Measurements from ENCODE around the gene RTL10.

The RTL10 gene

DNA sequence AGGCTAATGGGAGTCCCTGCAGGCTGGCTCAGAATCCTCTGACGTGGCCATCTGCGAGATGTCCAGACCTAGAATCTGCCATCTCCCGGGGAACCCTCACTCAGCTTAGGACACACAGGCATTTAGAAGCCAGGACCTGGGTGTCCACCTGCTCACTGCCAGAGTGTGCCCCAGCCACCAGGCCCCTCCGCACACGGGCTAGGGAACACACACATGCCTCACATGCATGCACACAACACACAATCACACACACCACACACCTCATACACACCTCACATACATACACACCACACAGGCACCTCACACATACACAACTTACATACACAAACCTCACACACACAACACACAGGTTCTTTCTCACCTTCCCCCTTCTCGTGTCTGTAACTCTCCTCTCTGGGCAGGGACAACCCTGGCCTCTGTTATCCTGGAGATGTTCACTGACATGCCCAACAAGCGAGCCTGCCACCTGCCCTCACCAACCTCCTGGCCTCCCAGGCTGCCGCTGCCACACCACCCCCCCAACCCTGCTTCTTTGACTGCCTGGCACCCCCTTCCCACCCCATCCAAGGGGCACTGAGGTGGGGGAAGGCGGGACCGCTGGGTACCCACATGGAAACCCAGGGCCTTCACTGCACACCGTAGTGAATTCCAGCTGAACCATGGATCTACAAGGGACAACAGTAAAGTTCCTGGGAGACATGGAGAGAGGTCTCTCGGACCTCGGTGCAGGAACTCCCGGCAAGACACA, 38.1 kb downstream of the RTL10 start:
- Histone ChIP-seq H3K27ac (ENCODE audit: low read length) (peak overlapping the region; percentile 45; the same call in 1 of the 2 replicates), H3K4me1 (ENCODE audit: insufficient read depth, low read length) (no peaks in the 10 kb centered on the region), H3K36me3 (ENCODE audit: insufficient read depth, low read length) (peaks cover 69% of the 10 kb centered on the region), H3K9me3 (ENCODE audit: insufficient read depth, low read length, severe bottlenecking) (no peaks in the 10 kb centered on the region), H3K4me2 (ENCODE audit: insufficient read depth, low read length) (no peak overlapping the region), H3K9ac (ENCODE audit: low read depth, low read length) (no peak overlapping the region), H3K27me3 (ENCODE audit: insufficient read depth, low read length, poor library complexity) (no peaks in the 10 kb centered on the region), H4K20me1 (ENCODE audit: insufficient read depth, low read length) (peaks cover 33% of the 10 kb centered on the region), H3K4me3 (ENCODE audit: low read depth in 1 of 2, low read length in 2 of 2) (no peak overlapping the region), H2AFZ (ENCODE audit: low read depth, low read length) (no peak overlapping the region), H3K79me2 (ENCODE audit: insufficient read depth, low read length) (no peaks in the 10 kb centered on the region)
- TF ChIP-seq, protein P1, sequence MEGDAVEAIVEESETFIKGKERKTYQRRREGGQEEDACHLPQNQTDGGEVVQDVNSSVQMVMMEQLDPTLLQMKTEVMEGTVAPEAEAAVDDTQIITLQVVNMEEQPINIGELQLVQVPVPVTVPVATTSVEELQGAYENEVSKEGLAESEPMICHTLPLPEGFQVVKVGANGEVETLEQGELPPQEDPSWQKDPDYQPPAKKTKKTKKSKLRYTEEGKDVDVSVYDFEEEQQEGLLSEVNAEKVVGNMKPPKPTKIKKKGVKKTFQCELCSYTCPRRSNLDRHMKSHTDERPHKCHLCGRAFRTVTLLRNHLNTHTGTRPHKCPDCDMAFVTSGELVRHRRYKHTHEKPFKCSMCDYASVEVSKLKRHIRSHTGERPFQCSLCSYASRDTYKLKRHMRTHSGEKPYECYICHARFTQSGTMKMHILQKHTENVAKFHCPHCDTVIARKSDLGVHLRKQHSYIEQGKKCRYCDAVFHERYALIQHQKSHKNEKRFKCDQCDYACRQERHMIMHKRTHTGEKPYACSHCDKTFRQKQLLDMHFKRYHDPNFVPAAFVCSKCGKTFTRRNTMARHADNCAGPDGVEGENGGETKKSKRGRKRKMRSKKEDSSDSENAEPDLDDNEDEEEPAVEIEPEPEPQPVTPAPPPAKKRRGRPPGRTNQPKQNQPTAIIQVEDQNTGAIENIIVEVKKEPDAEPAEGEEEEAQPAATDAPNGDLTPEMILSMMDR (IDR thresholded peaks at IDR 0.05; ENCODE audit: borderline replicate concordance, extremely low read depth, low read length, poor library complexity, severe bottlenecking): no peak
- no peak for TF ChIP-seq EZH2 (IDR thresholded peaks at IDR 0.05; ENCODE audit: borderline replicate concordance, low read depth, low read length, severe bottlenecking)
- DNase-seq (no peak), ATAC-seq (ENCODE audit: insufficient read depth, low read depth) (no peak)

DNA sequence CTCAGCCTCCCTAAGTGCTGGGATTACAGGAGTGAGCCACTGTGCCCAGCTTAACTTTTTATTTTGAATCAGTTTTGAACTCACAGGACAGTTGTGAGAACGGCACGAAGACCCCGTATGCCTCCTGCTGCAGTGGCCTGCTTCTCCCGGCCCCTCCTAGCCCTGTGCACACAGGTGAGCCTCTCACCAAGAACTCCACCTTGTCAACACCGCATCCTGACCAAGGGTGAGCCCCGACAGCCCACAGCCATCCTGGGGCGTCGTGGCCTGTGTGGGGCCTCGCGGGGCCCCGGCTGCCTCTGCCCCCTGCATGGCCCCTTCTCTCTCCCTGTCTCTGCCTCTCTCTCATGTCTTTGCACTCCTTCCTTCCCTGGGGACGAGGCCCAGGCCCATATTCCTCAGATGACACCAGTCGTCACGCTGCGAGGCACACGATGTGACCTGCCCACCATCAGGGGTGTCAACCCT, 38.8 kb downstream of the RTL10 start:
- Histone ChIP-seq H4K20me1 (ENCODE audit: insufficient read depth, low read length) (peaks cover 27% of the 10 kb centered on the region), H2AFZ (ENCODE audit: low read depth, low read length) (no peak overlapping the region), H3K4me3 (ENCODE audit: low read depth in 1 of 2, low read length in 2 of 2) (no peak overlapping the region), H3K79me2 (ENCODE audit: insufficient read depth, low read length) (no peaks in the 10 kb centered on the region), H3K9me3 (ENCODE audit: insufficient read depth, low read length, severe bottlenecking) (no peaks in the 10 kb centered on the region), H3K36me3 (ENCODE audit: insufficient read depth, low read length) (peaks cover 67% of the 10 kb centered on the region), H3K9ac (ENCODE audit: low read depth, low read length) (no peak overlapping the region), H3K27ac (ENCODE audit: low read length) (no peak overlapping the region), H3K27me3 (ENCODE audit: insufficient read depth, low read length, poor library complexity) (no peaks in the 10 kb centered on the region), H3K4me2 (ENCODE audit: insufficient read depth, low read length) (no peak overlapping the region), H3K4me1 (ENCODE audit: insufficient read depth, low read length) (no peaks in the 10 kb centered on the region)
- no peak for ATAC-seq (ENCODE audit: insufficient read depth, low read depth)
- peak; percentile 2 for DNase-seq
- TF ChIP-seq, protein P1 (IDR thresholded peaks at IDR 0.05; ENCODE audit: borderline replicate concordance, extremely low read depth, low read length, poor library complexity, severe bottlenecking): no peak
- no peak for TF ChIP-seq EZH2 (IDR thresholded peaks at IDR 0.05; ENCODE audit: borderline replicate concordance, low read depth, low read length, severe bottlenecking)

DNA sequence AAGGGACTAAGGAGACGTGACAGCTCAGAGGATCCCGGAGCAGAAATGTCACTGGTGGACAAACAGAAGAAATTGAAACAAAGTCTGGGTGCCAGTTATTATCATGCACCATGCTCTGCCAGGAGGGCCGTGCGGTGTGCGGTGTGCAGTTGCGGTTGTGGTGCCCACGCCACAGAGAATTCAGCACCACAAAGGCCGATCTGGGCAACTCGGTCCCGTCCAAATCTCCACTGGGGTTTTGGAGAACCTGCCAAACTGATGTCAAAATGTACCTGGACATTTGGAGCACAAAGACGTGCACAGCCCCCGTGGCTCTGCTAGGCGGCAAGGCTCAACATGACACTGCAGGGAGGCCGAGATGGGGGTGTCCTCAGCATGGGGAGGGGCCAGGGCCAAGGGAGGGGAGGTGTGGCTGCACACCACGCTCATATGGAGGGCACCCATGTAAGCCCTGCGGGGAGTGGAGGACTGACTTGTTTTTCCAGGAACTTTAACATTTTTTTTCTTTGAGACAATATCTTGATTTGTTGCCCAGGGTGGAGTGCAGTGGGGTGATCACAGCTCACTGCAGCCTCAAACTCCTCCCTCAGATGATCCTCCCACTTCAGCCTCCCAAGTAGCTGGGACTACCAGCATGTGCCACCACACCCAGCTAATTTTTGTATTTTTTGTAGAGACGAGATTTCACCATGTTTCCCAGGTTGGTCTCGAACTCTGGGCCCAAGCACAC, 39.4 kb downstream of the RTL10 start:
- Histone ChIP-seq H3K4me3 (ENCODE audit: low read depth in 1 of 2, low read length in 2 of 2) (no peak overlapping the region), H2AFZ (ENCODE audit: low read depth, low read length) (no peak overlapping the region), H3K4me2 (ENCODE audit: insufficient read depth, low read length) (no peak overlapping the region), H3K36me3 (ENCODE audit: insufficient read depth, low read length) (peaks cover 63% of the 10 kb centered on the region), H3K27me3 (ENCODE audit: insufficient read depth, low read length, poor library complexity) (no peaks in the 10 kb centered on the region), H4K20me1 (ENCODE audit: insufficient read depth, low read length) (peaks cover 26% of the 10 kb centered on the region), H3K79me2 (ENCODE audit: insufficient read depth, low read length) (no peaks in the 10 kb centered on the region), H3K9me3 (ENCODE audit: insufficient read depth, low read length, severe bottlenecking) (no peaks in the 10 kb centered on the region), H3K27ac (ENCODE audit: low read length) (no peak overlapping the region; the same call in 1 of the 2 replicates), H3K4me1 (ENCODE audit: insufficient read depth, low read length) (no peaks in the 10 kb centered on the region), H3K9ac (ENCODE audit: low read depth, low read length) (no peak overlapping the region)
- TF ChIP-seq, protein P1 (IDR thresholded peaks at IDR 0.05; ENCODE audit: borderline replicate concordance, extremely low read depth, low read length, poor library complexity, severe bottlenecking): no peak
- TF ChIP-seq EZH2 (IDR thresholded peaks at IDR 0.05; ENCODE audit: borderline replicate concordance, low read depth, low read length, severe bottlenecking): no peak
- no peak for ATAC-seq (ENCODE audit: insufficient read depth, low read depth)
- no peak for DNase-seq
